Gastrocnemius medialis (tissue), 4 donors: Measurements from ENCODE around the gene RBM23.

ENCODE experiments used
- POLR2A ChIP-seq, 2 donors: fragments of 450-650 bp; IDR thresholded peaks; one replicate each; pipeline ENCODE4 v1.6.1; 2017; ENCODE audit warnings: antibody characterized with exemption in 2 of 2, mild to moderate bottlenecking in 2 of 2, moderate library complexity in 2 of 2
- TF ChIP-seq, protein P1 (sequence below), 5 experiments: fragments of 450-650 bp in 3 of 5; fragments of 200-600 bp in 2 of 5; sonication (generic) in 2 of 5; IDR thresholded peaks in 4 of 5; conservative IDR thresholded peaks in 1 of 5; 1 replicate in 4 of 5; 2 replicates in 1 of 5; pipeline ENCODE4 v1.5.1; 2016 to 2019; ENCODE audit warnings: antibody characterized with exemption in 5 of 5, mild to moderate bottlenecking in 3 of 5, moderate library complexity in 3 of 5

GRCh38 chr14:22850944-22851764 is 67.8 kb downstream of the RBM23 start:
- TF ChIP-seq POLR2A (IDR thresholded peaks at IDR 0.05), result no peak
- TF ChIP-seq, protein P1, sequence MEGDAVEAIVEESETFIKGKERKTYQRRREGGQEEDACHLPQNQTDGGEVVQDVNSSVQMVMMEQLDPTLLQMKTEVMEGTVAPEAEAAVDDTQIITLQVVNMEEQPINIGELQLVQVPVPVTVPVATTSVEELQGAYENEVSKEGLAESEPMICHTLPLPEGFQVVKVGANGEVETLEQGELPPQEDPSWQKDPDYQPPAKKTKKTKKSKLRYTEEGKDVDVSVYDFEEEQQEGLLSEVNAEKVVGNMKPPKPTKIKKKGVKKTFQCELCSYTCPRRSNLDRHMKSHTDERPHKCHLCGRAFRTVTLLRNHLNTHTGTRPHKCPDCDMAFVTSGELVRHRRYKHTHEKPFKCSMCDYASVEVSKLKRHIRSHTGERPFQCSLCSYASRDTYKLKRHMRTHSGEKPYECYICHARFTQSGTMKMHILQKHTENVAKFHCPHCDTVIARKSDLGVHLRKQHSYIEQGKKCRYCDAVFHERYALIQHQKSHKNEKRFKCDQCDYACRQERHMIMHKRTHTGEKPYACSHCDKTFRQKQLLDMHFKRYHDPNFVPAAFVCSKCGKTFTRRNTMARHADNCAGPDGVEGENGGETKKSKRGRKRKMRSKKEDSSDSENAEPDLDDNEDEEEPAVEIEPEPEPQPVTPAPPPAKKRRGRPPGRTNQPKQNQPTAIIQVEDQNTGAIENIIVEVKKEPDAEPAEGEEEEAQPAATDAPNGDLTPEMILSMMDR (IDR thresholded peaks at IDR 0.05 in 4 of 5, conservative IDR thresholded peaks at IDR 0.05 in 1 of 5), result no peak
